Keratinocyte (primary cell): ENCODE results near the gene MGME1.

Experiments used
- EZH2 ChIP-seq: IDR thresholded peaks from one replicate; pipeline ENCODE4 v1.6.1; 2012; ENCODE audit warnings: inconsistent platforms, mild to moderate bottlenecking, low read length, moderate library complexity
- TF ChIP-seq, protein P1 (sequence below), 3 experiments: IDR thresholded peaks in 1 of 3; conservative IDR thresholded peaks in 1 of 3; optimal IDR thresholded peaks in 1 of 3; 2 replicates in 2 of 3; 3 replicates in 1 of 3; pipeline versions ENCODE3 to v1.5.1; 2011; ENCODE audit warnings: low read length in 3 of 3, mild to moderate bottlenecking in 3 of 3, moderate library complexity in 2 of 3, control low read depth in 1 of 3, inconsistent platforms in 1 of 3; ENCODE audit not compliant: insufficient read depth in 2 of 3; ENCODE audit errors: extremely low read depth in 1 of 3

DNA sequence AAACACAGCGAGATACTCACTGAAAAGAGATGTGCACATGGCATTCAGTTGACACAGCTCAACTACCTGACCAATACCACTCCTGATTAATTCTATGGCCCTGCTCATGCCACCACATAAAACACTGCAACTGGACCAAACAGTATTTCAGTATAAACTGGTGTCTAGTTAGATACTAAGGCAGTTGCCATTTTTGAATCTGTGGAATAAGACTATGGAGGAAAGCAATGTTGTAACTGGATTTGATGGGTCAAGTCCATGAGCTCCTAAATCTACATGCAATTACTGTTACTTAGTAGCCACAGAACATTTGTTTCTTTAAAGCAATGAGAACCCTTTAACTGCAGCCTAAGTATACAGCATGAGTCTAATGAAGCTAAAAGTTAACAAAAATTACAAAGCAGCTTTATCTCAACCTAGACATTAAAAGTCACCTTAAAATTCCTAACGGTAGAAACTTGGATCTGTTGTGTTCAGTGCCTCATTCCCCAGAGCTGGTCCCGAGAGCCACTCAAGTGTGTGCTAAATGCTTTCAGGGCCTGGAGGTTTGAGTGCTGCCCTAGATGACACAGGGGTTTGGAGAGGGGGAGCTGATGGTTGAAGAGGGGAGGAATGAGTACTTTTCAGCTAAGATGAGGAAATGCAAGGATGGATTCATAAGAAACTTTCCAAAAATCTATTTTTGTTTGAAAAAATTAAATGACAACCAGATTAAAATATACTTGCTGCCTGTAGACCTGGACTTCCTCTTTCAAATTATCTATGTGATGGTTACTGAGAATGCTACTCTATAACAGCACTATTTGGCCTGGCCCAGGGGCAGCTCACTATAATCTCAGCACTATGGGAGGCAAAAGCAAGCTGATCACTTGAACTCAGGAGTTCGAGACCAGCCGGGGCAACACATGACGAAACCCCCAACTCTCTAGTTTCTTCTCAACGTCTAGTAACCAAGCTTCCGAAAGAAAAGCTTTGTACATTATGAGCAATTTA, 15.8 kb upstream of the MGME1 start:
- TF ChIP-seq, protein P1, sequence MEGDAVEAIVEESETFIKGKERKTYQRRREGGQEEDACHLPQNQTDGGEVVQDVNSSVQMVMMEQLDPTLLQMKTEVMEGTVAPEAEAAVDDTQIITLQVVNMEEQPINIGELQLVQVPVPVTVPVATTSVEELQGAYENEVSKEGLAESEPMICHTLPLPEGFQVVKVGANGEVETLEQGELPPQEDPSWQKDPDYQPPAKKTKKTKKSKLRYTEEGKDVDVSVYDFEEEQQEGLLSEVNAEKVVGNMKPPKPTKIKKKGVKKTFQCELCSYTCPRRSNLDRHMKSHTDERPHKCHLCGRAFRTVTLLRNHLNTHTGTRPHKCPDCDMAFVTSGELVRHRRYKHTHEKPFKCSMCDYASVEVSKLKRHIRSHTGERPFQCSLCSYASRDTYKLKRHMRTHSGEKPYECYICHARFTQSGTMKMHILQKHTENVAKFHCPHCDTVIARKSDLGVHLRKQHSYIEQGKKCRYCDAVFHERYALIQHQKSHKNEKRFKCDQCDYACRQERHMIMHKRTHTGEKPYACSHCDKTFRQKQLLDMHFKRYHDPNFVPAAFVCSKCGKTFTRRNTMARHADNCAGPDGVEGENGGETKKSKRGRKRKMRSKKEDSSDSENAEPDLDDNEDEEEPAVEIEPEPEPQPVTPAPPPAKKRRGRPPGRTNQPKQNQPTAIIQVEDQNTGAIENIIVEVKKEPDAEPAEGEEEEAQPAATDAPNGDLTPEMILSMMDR (optimal IDR thresholded peaks at IDR 0.05 in 1 of 3, IDR thresholded peaks at IDR 0.05 in 1 of 3, conservative IDR thresholded peaks at IDR 0.05 in 1 of 3; ENCODE audit: extremely low read depth in 1 of 3, insufficient read depth in 2 of 3, low read length in 3 of 3): no peak
- TF ChIP-seq EZH2: no peak
